Loucy (cell line): ENCODE results near the gene USO1.

ENCODE experiments used
- CTCF ChIP-seq: fragments of 200-600 bp; sonication (generic); conservative IDR thresholded peaks from 2 replicates; pipeline ENCODE4 v1.5.1; 2014; ENCODE audit warnings: mild to moderate bottlenecking, antibody characterized with exemption, low read length
- EZH2phosphoT487 ChIP-seq: fragments of 200-600 bp; IDR thresholded peaks from 2 replicates; pipeline ENCODE4 v1.6.1; 2018; ENCODE audit warnings: antibody characterized with exemption, mild to moderate bottlenecking, moderate library complexity, borderline replicate concordance

DNA sequence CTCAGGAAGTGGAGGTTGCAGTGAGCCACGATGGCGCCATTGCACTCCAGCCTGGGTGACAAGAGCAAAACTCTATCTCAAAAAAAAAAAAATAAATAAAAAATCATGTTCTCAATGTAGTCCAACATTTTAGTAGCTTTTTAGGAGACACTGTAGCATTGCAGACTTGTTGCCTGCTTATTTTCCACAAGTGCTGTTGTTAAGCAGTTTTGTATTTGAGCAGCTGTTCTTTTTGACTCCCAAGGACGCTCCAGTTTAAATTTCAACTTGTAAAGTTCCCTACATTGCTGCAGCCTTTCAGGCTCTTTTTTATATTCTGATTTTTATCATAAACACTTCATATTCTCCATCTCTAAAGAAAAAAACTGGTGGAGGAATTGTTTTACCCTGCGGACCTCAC, 94.7 kb downstream of the USO1 start:
- TF ChIP-seq CTCF, result no peak
- no peak for TF ChIP-seq EZH2phosphoT487
